Glutamatergic neuron (in vitro differentiated cells): ENCODE results near the gene AK9. TPM values are rescaled to one million over a fixed set of nuclear protein-coding genes. Genes with fewer than 3 reads are reported as not detected.

ENCODE experiments used
- DNase-seq: peaks from one replicate; pipeline ENCODE4 v3.0.0; 2022
- H3K27ac Mint-ChIP-seq: one replicate; pipeline ENCODE4 v1.8.0; 2020; ENCODE audit warnings: mild to moderate bottlenecking, mixed read lengths, inconsistent platforms; ENCODE audit not compliant: unreplicated experiment
- H3K27me3 Mint-ChIP-seq: one replicate; pipeline ENCODE4 v1.8.0; 2020; ENCODE audit warnings: mild to moderate bottlenecking, moderate library complexity, mixed read lengths, inconsistent platforms; ENCODE audit not compliant: unreplicated experiment
- H3K36me3 Mint-ChIP-seq: one replicate; pipeline ENCODE4 v1.8.0; 2020; ENCODE audit warnings: mild to moderate bottlenecking, mixed read lengths, inconsistent platforms; ENCODE audit not compliant: unreplicated experiment
- H3K4me1 Mint-ChIP-seq: one replicate; pipeline ENCODE4 v1.8.0; 2020; ENCODE audit warnings: mild to moderate bottlenecking, low read depth, mixed read lengths, inconsistent platforms; ENCODE audit not compliant: unreplicated experiment
- H3K4me3 Mint-ChIP-seq: one replicate; pipeline ENCODE4 v1.8.0; 2020; ENCODE audit warnings: mild to moderate bottlenecking, mixed read lengths, inconsistent platforms; ENCODE audit not compliant: unreplicated experiment
- H3K9me3 Mint-ChIP-seq: one replicate; pipeline ENCODE4 v1.8.0; 2020; ENCODE audit warnings: mild to moderate bottlenecking, moderate library complexity, mixed read lengths, inconsistent platforms; ENCODE audit not compliant: unreplicated experiment
- total RNA-seq: library from RNA; stranded (reverse); fragmentation: NEBNext Ultra II Directional; extraction: Animal tissue kit (Norgen Biotek cat#: 25700); gene quantifications from one replicate; pipeline ENCODE4 v1.2.1, GENCODE V29; 2021; ENCODE audit not compliant: unreplicated experiment
- TF ChIP-seq, protein P1 (sequence below): fragments of 200-600 bp; sonication (generic); IDR thresholded peaks from one replicate; pipeline ENCODE4 v1.5.0; 2021; ENCODE audit not compliant: partially characterized antibody, unreplicated experiment

AK9 gene
- total RNA-seq, 1 donor from 2014 or later = 8.1 TPM

GRCh38 chr6:109631403-109631802 lies 59.6 kb downstream of the AK9 start:
- TF ChIP-seq, protein P1, sequence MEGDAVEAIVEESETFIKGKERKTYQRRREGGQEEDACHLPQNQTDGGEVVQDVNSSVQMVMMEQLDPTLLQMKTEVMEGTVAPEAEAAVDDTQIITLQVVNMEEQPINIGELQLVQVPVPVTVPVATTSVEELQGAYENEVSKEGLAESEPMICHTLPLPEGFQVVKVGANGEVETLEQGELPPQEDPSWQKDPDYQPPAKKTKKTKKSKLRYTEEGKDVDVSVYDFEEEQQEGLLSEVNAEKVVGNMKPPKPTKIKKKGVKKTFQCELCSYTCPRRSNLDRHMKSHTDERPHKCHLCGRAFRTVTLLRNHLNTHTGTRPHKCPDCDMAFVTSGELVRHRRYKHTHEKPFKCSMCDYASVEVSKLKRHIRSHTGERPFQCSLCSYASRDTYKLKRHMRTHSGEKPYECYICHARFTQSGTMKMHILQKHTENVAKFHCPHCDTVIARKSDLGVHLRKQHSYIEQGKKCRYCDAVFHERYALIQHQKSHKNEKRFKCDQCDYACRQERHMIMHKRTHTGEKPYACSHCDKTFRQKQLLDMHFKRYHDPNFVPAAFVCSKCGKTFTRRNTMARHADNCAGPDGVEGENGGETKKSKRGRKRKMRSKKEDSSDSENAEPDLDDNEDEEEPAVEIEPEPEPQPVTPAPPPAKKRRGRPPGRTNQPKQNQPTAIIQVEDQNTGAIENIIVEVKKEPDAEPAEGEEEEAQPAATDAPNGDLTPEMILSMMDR = no peak
- Mint-ChIP-seq H3K27ac (no peak overlapping the region), H3K36me3 (no peaks in the 10 kb centered on the region), H3K9me3 (no peaks in the 10 kb centered on the region), H3K4me3 (no peak overlapping the region), H3K27me3 (no peaks in the 10 kb centered on the region), H3K4me1 (no peaks in the 10 kb centered on the region)
- DNase-seq = no peak

DNA sequence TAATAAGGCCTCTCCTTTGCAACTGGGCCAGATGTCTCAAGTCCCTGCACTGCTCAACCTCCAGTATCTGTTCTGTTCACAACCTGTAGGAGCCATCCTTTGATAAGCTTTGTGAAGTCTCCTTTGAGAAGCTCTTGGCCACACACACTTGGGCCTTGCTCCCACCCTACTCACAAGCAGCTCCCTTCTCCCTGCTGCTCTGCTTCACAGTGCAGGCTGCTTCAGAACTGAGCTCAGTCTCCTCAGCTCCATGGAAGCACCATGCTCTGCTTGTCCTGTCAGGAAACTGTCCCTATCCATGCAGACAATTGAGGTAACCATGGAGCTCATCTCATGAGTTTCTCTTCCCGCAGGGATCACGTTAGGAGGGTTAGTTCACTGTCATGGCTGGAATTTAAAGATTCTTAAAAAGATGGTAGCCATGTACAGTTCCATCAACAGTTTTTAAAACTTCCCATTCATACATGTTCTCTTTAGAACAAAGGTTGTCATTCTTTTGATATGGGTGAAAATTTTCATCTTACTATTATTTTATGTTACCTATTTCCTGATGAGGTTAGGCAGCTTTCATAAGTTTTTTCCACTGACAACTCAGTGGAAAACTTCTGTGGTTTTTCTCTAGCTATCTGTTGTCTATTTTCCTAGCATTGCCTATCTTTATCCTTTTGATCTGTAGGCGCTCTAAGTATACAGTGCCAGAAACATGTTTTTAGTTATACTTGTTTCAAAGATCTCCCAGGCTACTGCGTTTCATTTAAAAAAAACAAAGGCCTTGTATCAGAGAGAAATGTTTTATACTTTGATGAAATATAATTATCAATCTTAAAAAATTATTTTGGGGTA lies 62.6 kb downstream of the AK9 start:
- TF ChIP-seq, protein P1 = no peak
- Mint-ChIP-seq H3K27me3 (no peaks in the 10 kb centered on the region), H3K9me3 (peaks cover 2% of the 10 kb centered on the region), H3K4me1 (no peaks in the 10 kb centered on the region), H3K36me3 (no peaks in the 10 kb centered on the region), H3K4me3 (no peak overlapping the region), H3K27ac (no peak overlapping the region)
- no peak for DNase-seq

GRCh38 chr6:109626311-109626710 lies 64.7 kb downstream of the AK9 start:
- Mint-ChIP-seq H3K4me3 (no peak overlapping the region), H3K27me3 (no peaks in the 10 kb centered on the region)
- TF ChIP-seq, protein P1 = no peak

GRCh38 chr6:109625199-109625598 lies 65.8 kb downstream of the AK9 start:
- Mint-ChIP-seq H3K36me3 (no peaks in the 10 kb centered on the region), H3K27me3 (no peaks in the 10 kb centered on the region), H3K4me3 (no peak overlapping the region), H3K4me1 (no peaks in the 10 kb centered on the region), H3K9me3 (peaks cover 2% of the 10 kb centered on the region), H3K27ac (no peak overlapping the region)
- TF ChIP-seq, protein P1 = no peak
- DNase-seq = no peak

More at GRCh38 chr6:109626311-109626710, 64.7 kb downstream of the AK9 start:
- Mint-ChIP-seq H3K9me3 (peaks cover 2% of the 10 kb centered on the region), H3K36me3 (no peaks in the 10 kb centered on the region), H3K27ac (no peak overlapping the region), H3K4me1 (no peaks in the 10 kb centered on the region)
- no peak for DNase-seq

- Mint-ChIP-seq H3K4me3 (no peak overlapping the region), H3K4me1 (no peaks in the 10 kb centered on the region), H3K27me3 (no peaks in the 10 kb centered on the region), H3K9me3 (peaks cover 2% of the 10 kb centered on the region), H3K27ac (no peak overlapping the region), H3K36me3 (no peaks in the 10 kb centered on the region)
- TF ChIP-seq, protein P1 = no peak
- no peak for DNase-seq
Observed at GRCh38 chr6:109623288-109623687, 67.7 kb downstream of the AK9 start.
